Prostate gland (tissue), 2 donors: ENCODE measurements around the gene ZNRF1. TPM values are rescaled to one million over a fixed set of nuclear protein-coding genes. Genes with fewer than 3 reads are reported as not detected.
A peak's percentile ranks its signal among the peaks of the same experiment; 100 is the strongest.

Experiments used
- DNase-seq: peaks from one replicate; pipeline ENCODE4 v3.0.0-alpha.2; 2019; ENCODE audit warnings: low spot score
- H3K27ac ChIP-seq, 2 donors: fragments of 200-600 bp; sonication (generic); 2 replicates each; pipeline ENCODE4 v1.5.1; 2017 to 2019
- H3K27me3 ChIP-seq: fragments of 200-600 bp; sonication (generic); replicated peaks from 2 replicates; pipeline ENCODE4 v1.5.1; 2019; ENCODE audit not compliant: insufficient read depth
- H3K36me3 ChIP-seq, 2 donors: fragments of 200-600 bp; sonication (generic); 1 replicate in 1 of 2; 2 replicates in 1 of 2; pipeline versions ENCODE4 v1.5.1 to v1.8.1; 2017 to 2019
- H3K4me1 ChIP-seq: fragments of 200-600 bp; sonication (generic); replicated peaks from 2 replicates; pipeline ENCODE4 v1.5.1; 2019
- H3K4me3 ChIP-seq, 2 donors: fragments of 200-600 bp; sonication (generic); 2 replicates each; pipeline ENCODE4 v1.5.1; 2017 to 2019
- H3K9me3 ChIP-seq: fragments of 200-600 bp; sonication (generic); 2 replicates; pipeline ENCODE4 v1.5.1; 2017
- POLR2A ChIP-seq: fragments of 450-650 bp; IDR thresholded peaks from one replicate; pipeline ENCODE4 v1.6.1; 2016; ENCODE audit warnings: antibody characterized with exemption, mild to moderate bottlenecking
- POLR2AphosphoS5 ChIP-seq: sonication (generic); formaldehyde crosslinking; IDR thresholded peaks from one replicate; pipeline ENCODE4 v1.6.1; 2017; ENCODE audit warnings: antibody characterized with exemption
- WGBS: methylation state at CpG from one replicate; pipeline ENCODE4 v1.1.5; 2018; 5-methylcytosine and 5-hydroxymethylcytosine counted together
- intact Hi-C: fragments of 100-400 bp; cut with DNase I; formaldehyde crosslinking; loops from one replicate; pipeline ENCODE4 v1.14.2; 2022
- total RNA-seq, 2 donors: library from RNA; depleted of rRNA; stranded (reverse); fragments of >200 nt; gene quantifications; one replicate each; pipeline ENCODE4 v1.1.0, GENCODE V29; 2016
- TF ChIP-seq, protein P1 (sequence below), 4 experiments: fragments of 200-600 bp in 2 of 4; fragments of 450-650 bp in 2 of 4; sonication (generic) in 2 of 4; IDR thresholded peaks; 1 replicate in 3 of 4; 2 replicates in 1 of 4; pipeline ENCODE4 v1.5.1; 2016 to 2019; ENCODE audit warnings: antibody characterized with exemption in 4 of 4, mild to moderate bottlenecking in 2 of 4, moderate library complexity in 2 of 4

Gene ZNRF1
- total RNA-seq, 2 donors from 2014 or later: 15.6 to 64.2 TPM

- Histone ChIP-seq H3K4me1 (no peaks in the 10 kb centered on the region), H3K9me3 (no peaks in the 10 kb centered on the region), H3K4me3 (no peak overlapping the region), H3K27ac (peak overlapping the region; percentile 39 to 55), H3K27me3 (no peaks in the 10 kb centered on the region), H3K36me3 (no peaks in the 10 kb centered on the region)
- no peak for TF ChIP-seq POLR2AphosphoS5
- no peak for TF ChIP-seq POLR2A
- TF ChIP-seq, protein P1, sequence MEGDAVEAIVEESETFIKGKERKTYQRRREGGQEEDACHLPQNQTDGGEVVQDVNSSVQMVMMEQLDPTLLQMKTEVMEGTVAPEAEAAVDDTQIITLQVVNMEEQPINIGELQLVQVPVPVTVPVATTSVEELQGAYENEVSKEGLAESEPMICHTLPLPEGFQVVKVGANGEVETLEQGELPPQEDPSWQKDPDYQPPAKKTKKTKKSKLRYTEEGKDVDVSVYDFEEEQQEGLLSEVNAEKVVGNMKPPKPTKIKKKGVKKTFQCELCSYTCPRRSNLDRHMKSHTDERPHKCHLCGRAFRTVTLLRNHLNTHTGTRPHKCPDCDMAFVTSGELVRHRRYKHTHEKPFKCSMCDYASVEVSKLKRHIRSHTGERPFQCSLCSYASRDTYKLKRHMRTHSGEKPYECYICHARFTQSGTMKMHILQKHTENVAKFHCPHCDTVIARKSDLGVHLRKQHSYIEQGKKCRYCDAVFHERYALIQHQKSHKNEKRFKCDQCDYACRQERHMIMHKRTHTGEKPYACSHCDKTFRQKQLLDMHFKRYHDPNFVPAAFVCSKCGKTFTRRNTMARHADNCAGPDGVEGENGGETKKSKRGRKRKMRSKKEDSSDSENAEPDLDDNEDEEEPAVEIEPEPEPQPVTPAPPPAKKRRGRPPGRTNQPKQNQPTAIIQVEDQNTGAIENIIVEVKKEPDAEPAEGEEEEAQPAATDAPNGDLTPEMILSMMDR (IDR thresholded peaks at IDR 0.05): no peak
- DNase-seq: no peak
- 54% methylated on average over 13 of the region's 13 CpGs for WGBS
- intact Hi-C loops: no loop called here
These were observed 7.0 kb upstream of the ZNRF1 start for GRCh38 chr16:74991593-74992403.

GRCh38 chr16:74995986-74996385 lies 2.8 kb upstream of the ZNRF1 start:
- DNase-seq: no peak
- Histone ChIP-seq H3K36me3 (no peaks in the 10 kb centered on the region), H3K9me3 (no peaks in the 10 kb centered on the region), H3K27me3 (no peaks in the 10 kb centered on the region), H3K4me3 (no peak overlapping the region), H3K27ac (no peak overlapping the region), H3K4me1 (peaks cover 2% of the 10 kb centered on the region)
- TF ChIP-seq POLR2A: no peak
- WGBS: 100% methylated on average over 1 of the region's 1 CpG
- intact Hi-C loops: no loop called here

GRCh38 chr16:74997042-74997491 lies 1.8 kb upstream of the ZNRF1 start:
- H3K4me3 ChIP-seq: no peak overlapping the region
- no peaks in the 10 kb centered on the region for H3K27me3 ChIP-seq
- TF ChIP-seq POLR2A (no peak), POLR2AphosphoS5 (no peak)
- TF ChIP-seq, protein P1 (IDR thresholded peaks at IDR 0.05): no peak
- H3K27ac ChIP-seq: no peak overlapping the region
- intact Hi-C loops: no loop called here
- no peak for DNase-seq
- H3K9me3 ChIP-seq: no peaks in the 10 kb centered on the region
- H3K4me1 ChIP-seq: peaks cover 2% of the 10 kb centered on the region
- 86% methylated on average over 8 of the region's 8 CpGs for WGBS
- no peaks in the 10 kb centered on the region for H3K36me3 ChIP-seq

DNA sequence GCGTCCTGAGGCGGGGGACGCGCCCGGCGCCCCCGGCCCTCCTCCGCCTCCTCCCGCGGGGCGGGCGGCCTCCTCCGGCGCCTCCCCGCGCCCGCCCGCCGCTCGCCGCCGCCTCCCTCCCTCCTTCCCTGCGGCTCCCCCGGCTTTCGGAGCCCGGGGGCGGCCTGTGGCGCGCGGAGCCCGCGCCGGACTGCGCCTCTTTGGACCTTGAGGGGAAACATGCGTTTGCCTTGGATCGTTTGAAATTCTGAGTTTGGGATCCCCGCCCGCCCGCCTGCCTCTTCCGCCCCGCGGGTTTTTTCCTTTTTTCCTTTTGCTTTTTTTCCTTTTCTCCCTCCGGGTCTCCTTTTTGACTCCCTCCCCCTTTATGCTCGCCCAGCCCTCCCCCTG lies 390 bp downstream of the ZNRF1 start:
- peak overlapping the region; percentile 52 to 71 for H3K4me3 ChIP-seq
- no peaks in the 10 kb centered on the region for H3K9me3 ChIP-seq
- intact Hi-C loops: no loop called here
- H3K27ac ChIP-seq: peak overlapping the region; percentile 75 to 82
- no peaks in the 10 kb centered on the region for H3K36me3 ChIP-seq
- WGBS: 1% methylated on average over 41 of the region's 44 CpGs
- peaks cover 2% of the 10 kb centered on the region for H3K4me1 ChIP-seq
- peak; percentile 10 for DNase-seq
- TF ChIP-seq, protein P1 (IDR thresholded peaks at IDR 0.05): no peak
- TF ChIP-seq POLR2AphosphoS5 (no peak), POLR2A (no peak)
- H3K27me3 ChIP-seq: no peaks in the 10 kb centered on the region

- peak; percentile 58 for DNase-seq
- intact Hi-C loops: no loop called here
- no peaks in the 10 kb centered on the region for H3K36me3 ChIP-seq
- H3K27me3 ChIP-seq: no peaks in the 10 kb centered on the region
- H3K4me3 ChIP-seq: peak overlapping the region; percentile 52 to 71
- WGBS: under 1% methylated on average over 53 of the region's 71 CpGs
- H3K9me3 ChIP-seq: no peaks in the 10 kb centered on the region
- H3K27ac ChIP-seq: peak overlapping the region; percentile 75 to 82
- TF ChIP-seq, protein P1 (IDR thresholded peaks at IDR 0.05): no peak
- TF ChIP-seq POLR2AphosphoS5 (no peak), POLR2A (no peak)
- H3K4me1 ChIP-seq: peaks cover 2% of the 10 kb centered on the region
These were observed 1.0 kb downstream of the ZNRF1 start for GRCh38 chr16:74999609-75000480.
